Measurements from ENCODE around the gene CWC25. TPM values are rescaled to one million over a fixed set of nuclear protein-coding genes. Genes with fewer than 3 reads are reported as not detected.
A peak's percentile ranks its signal among the peaks of the same experiment; 100 is the strongest.

The CWC25 gene
- total and polyA plus RNA-seq, 12 donors: 7.7 to 22.6 (median 9.1) TPM

DNA sequence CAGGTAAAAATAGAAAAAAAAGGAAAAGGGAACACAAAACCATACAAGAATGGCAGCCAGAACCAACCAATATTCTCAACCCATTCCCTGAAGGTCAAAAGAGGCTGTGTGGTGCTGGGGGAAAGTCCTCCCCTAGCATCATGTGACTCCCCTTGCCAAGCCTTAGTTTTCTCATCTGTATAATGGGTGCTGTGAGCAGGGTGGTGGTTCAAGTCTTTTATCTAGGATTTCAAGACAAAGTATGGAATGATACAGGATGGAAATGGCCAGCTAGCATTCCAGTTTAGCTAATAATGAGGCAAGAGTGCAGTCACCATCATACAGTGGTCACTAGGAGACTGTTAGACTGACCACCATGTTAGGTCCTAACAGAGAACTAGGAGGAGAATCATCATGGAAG lies 51.9 kb downstream of the CWC25 start:
- H3K4me3 ChIP-seq: no peak overlapping the region
- H3K27ac ChIP-seq: no peak overlapping the region
- no peaks in the 10 kb centered on the region for H3K27me3 ChIP-seq
- H3K4me1 ChIP-seq: peaks cover 0 to 6% (median 4%) of the 10 kb centered on the region in 9 donors
- no peaks in the 10 kb centered on the region for H3K9me3 ChIP-seq
- intact Hi-C loops (cut with DNase I): no loop called here
- TF ChIP-seq, protein P1, sequence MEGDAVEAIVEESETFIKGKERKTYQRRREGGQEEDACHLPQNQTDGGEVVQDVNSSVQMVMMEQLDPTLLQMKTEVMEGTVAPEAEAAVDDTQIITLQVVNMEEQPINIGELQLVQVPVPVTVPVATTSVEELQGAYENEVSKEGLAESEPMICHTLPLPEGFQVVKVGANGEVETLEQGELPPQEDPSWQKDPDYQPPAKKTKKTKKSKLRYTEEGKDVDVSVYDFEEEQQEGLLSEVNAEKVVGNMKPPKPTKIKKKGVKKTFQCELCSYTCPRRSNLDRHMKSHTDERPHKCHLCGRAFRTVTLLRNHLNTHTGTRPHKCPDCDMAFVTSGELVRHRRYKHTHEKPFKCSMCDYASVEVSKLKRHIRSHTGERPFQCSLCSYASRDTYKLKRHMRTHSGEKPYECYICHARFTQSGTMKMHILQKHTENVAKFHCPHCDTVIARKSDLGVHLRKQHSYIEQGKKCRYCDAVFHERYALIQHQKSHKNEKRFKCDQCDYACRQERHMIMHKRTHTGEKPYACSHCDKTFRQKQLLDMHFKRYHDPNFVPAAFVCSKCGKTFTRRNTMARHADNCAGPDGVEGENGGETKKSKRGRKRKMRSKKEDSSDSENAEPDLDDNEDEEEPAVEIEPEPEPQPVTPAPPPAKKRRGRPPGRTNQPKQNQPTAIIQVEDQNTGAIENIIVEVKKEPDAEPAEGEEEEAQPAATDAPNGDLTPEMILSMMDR (IDR thresholded peaks at IDR 0.05): no peak
- ATAC-seq (no peak), DNase-seq (no peak)
- peaks cover 0 to 100% (median 75%) of the 10 kb centered on the region in 9 donors for H3K36me3 ChIP-seq

DNA sequence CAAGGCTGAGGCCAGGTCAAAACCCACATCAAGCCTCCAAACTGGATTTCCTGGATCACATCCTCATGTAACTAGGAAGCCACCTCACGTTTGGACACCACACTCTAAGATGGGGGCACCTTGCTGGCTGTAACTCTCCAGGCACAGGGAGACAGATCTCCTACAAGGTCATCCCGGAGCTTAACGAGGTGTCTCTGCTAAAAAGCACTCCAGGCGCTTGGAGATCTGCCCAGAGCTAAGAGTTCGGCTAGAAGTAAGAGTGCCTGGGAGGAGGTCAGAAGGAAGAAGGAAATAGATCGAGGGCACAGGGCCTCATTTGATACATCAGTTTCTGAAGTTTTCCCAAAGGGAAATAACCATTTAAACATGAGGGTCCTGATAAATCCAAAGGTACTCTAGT lies 56.7 kb downstream of the CWC25 start:
- no peaks in the 10 kb centered on the region for H3K9me3 ChIP-seq
- H3K4me3 ChIP-seq: no peak overlapping the region
- intact Hi-C loops (cut with DNase I): no loop called here
- peak overlapping the region in 1 of 10 donors; percentile 58 for H3K27ac ChIP-seq
- 41 to 46% methylated on average over 6 of the region's 6 CpGs for WGBS, 2 donors
- peak in 4 of 8 donors; percentile 19 to 67 (median 36) for ATAC-seq
- H3K36me3 ChIP-seq: peaks cover 0 to 100% (median 58%) of the 10 kb centered on the region in 9 donors
- H3K4me1 ChIP-seq: peaks cover 0 to 15% (median 4%) of the 10 kb centered on the region in 9 donors
- no peak for DNase-seq
- H3K27me3 ChIP-seq: no peaks in the 10 kb centered on the region
- TF ChIP-seq, protein P1 (IDR thresholded peaks at IDR 0.05): no peak

DNA sequence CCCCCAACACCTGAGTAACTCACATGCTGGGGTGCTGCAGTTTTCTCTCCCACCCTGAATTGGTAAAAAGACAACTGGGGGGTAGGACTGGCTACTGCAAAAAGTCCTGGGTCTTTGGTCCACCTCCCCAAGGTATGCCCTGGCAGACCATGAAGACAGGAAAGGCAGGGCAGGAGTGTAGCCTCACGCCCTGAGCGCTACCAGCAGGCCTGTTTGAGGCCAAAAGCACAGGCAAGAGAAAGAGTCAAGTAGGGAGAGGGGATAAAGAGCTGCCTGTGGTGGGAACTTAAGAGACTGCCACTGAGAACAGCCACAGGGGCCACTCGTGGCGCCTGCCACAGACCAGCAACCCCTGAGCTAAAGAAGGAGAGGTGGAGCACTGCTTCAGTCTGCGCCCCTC lies 58.8 kb downstream of the CWC25 start:
- H3K27me3 ChIP-seq: no peaks in the 10 kb centered on the region
- TF ChIP-seq, protein P1 (IDR thresholded peaks at IDR 0.05): no peak
- intact Hi-C loops (cut with DNase I): no loop called here
- peaks cover 0 to 15% (median 4%) of the 10 kb centered on the region in 9 donors for H3K4me1 ChIP-seq
- ATAC-seq (no peak), DNase-seq (no peak)
- no peaks in the 10 kb centered on the region for H3K9me3 ChIP-seq
- H3K4me3 ChIP-seq: no peak overlapping the region
- peaks cover 0 to 100% (median 46%) of the 10 kb centered on the region in 9 donors for H3K36me3 ChIP-seq
- H3K27ac ChIP-seq: no peak overlapping the region
- whole genome bisulfite sequencing, 2 donors: 93 to 94% methylated on average over 5 of the region's 5 CpGs

DNA sequence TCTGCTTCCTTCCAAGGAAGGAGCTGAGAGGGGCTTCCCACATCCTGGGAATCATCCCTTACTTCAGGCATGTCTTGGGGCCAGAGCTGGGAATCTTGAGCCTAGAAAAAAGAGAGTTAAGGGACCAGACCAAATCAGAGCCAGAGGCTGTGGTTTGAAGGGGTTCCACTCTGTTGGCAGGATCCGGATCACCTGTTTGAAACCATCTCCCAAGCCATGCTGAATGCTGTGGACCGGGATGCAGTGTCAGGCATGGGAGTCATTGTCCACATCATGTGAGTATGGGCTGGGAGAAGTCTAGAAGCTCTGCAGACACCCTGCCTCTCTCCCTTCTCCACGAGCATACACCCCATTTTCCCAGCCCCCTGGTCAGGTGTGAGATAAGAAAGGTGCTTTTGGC lies 62.9 kb downstream of the CWC25 start:
- no peak overlapping the region for H3K27ac ChIP-seq
- 78 to 87% methylated on average over 3 of the region's 3 CpGs for WGBS, 2 donors
- TF ChIP-seq, protein P1 (IDR thresholded peaks at IDR 0.05): no peak
- H3K4me3 ChIP-seq: no peak overlapping the region
- DNase-seq (no peak), ATAC-seq (no peak)
- H3K27me3 ChIP-seq: no peaks in the 10 kb centered on the region
- intact Hi-C loops (cut with DNase I): no loop called here
- H3K4me1 ChIP-seq: peaks cover 0 to 10% (median 0%) of the 10 kb centered on the region in 9 donors
- H3K36me3 ChIP-seq: peaks cover 0 to 100% (median 55%) of the 10 kb centered on the region in 9 donors
- no peaks in the 10 kb centered on the region for H3K9me3 ChIP-seq

Data from heart right ventricle (tissue), 16 donors.